ENCODE measurements around the gene OSBPL8. TPM values are rescaled to one million over a fixed set of nuclear protein-coding genes. Genes with fewer than 3 reads are reported as not detected.

OSBPL8 gene
- total and polyA plus RNA-seq, 2 of the 8 experiments (the other 6 are each of a cell fraction or from before 2014, with no cell fraction given) = 10.9 to 81.1 TPM

DNA sequence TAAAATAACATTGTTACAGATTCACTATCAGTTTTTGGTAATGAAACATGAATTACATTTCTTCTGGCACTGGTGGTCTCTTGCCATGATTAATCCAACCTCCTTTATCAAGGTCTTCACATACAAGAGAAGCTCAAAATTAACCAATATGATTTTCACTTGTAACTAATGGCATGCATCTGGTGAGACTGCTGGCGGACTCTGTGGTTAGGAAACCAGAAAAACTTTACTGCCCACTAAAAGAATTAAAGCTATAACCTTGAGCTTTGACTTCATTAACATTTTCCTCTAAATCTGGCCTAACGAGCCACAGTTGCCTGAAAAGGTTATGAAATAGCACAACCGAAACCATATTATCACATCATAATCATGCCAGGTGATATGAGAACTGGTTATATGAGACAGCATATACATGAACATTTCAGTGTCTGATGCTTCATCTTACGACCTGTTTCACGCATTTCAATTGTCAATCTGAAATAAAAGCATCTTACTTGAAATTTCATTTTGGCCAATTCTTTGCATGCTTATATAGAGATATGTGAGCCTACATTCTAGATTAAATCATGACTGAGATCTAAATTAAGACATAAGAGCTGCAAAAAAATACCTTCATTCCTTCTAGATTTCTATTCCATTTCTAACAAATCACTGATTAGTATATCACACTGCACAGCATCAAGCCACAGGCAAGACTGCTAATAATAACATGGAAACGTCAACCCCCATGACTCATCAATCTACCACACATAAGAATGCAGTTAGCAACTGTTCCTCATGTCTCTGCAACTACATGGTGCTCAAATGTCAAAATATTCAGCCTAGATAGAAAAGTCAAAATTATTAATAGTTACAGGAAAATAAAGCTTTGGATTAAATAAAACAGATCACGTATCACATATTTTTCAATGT, 89.3 kb downstream of the OSBPL8 start (continued):
- no peak for TF ChIP-seq CHD7 (IDR thresholded peaks at IDR 0.05; ENCODE audit: insufficient replicate concordance, low read length)
- TF ChIP-seq SP1 (IDR thresholded peaks at IDR 0.05; ENCODE audit: low read depth, low read length) = no peak

Data from H1 (cell line).